Upper lobe of right lung (tissue), 1 donor: Measurements from ENCODE around the gene RUNX1. TPM values are rescaled to one million over a fixed set of nuclear protein-coding genes. Genes with fewer than 3 reads are reported as not detected.

Experiments used
- ATAC-seq: fragments of 200-7000 bp; cut with Tn5 transposase; one replicate; pipeline ENCODE4 v1.9.1; 2020; ENCODE audit warnings: mild to moderate bottlenecking, moderate library complexity
- DNase-seq: peaks from one replicate; pipeline ENCODE4 v3.0.0-alpha.2; 2020
- H3K27ac ChIP-seq: fragments of 200-600 bp; one replicate; pipeline ENCODE4 v1.8.0; 2022
- H3K27me3 ChIP-seq: fragments of 200-600 bp; one replicate; pipeline ENCODE4 v1.8.0; 2022; ENCODE audit warnings: mild to moderate bottlenecking
- H3K36me3 ChIP-seq: fragments of 200-600 bp; one replicate; pipeline ENCODE4 v1.8.0; 2022
- H3K4me1 ChIP-seq: fragments of 200-600 bp; one replicate; pipeline ENCODE4 v1.8.0; 2022
- H3K4me3 ChIP-seq: fragments of 200-600 bp; one replicate; pipeline ENCODE4 v1.8.0; 2022; ENCODE audit warnings: mild to moderate bottlenecking
- H3K9me3 ChIP-seq: fragments of 200-600 bp; one replicate; pipeline ENCODE4 v1.8.0; 2022
- CTCF ChIP-seq: fragments of 200-600 bp; IDR thresholded peaks from one replicate; pipeline ENCODE4 v1.8.0; 2022; ENCODE audit warnings: antibody characterized with exemption
- intact Hi-C: fragments of 100-400 bp; cut with DNase I; formaldehyde crosslinking; loops from one replicate; pipeline ENCODE4 v1.11.0; 2022
- total RNA-seq: library from RNA; stranded (reverse); fragmentation: NEBNext Ultra II Directional; extraction: Animal tissue kit (Norgen Biotek cat#: 25700); gene quantifications from one replicate; pipeline ENCODE4 v1.2.1, GENCODE V29; 2021
- donor health status: DM: no; HTN: yes; CAD: no; lungs with severe emphysema.

RUNX1 gene
- total RNA-seq, 1 donor from 2014 or later = 86.9 TPM

GRCh38 chr21:35041881-35042280 is 7.2 kb downstream of the RUNX1 start:
- Histone ChIP-seq H3K4me1 (peaks cover 10% of the 10 kb centered on the region), H3K4me3 (no peak overlapping the region)
- no peak for DNase-seq

GRCh38 chr21:35041122-35041521 is 8.0 kb downstream of the RUNX1 start:
- DNase-seq (no peak), ATAC-seq (no peak)
- no peaks in the 10 kb centered on the region for H3K27me3 ChIP-seq
- H3K4me3 ChIP-seq = no peak overlapping the region
- H3K27ac ChIP-seq = no peak overlapping the region
- no peak for TF ChIP-seq CTCF
- H3K36me3 ChIP-seq = no peaks in the 10 kb centered on the region
- peaks cover 6% of the 10 kb centered on the region for H3K4me1 ChIP-seq
- no peaks in the 10 kb centered on the region for H3K9me3 ChIP-seq
- intact Hi-C loops = no loop called here

More at GRCh38 chr21:35041881-35042280, 7.2 kb downstream of the RUNX1 start:
- no peaks in the 10 kb centered on the region for H3K9me3 ChIP-seq
- H3K27me3 ChIP-seq = no peaks in the 10 kb centered on the region
- no peaks in the 10 kb centered on the region for H3K36me3 ChIP-seq
- intact Hi-C loops = no loop called here
- no peak for TF ChIP-seq CTCF
- no peak for ATAC-seq
- H3K27ac ChIP-seq = no peak overlapping the region

GRCh38 chr21:35039595-35040289 is 9.4 kb downstream of the RUNX1 start:
- intact Hi-C loops = no loop called here
- Histone ChIP-seq H3K36me3 (no peaks in the 10 kb centered on the region), H3K4me1 (peaks cover 6% of the 10 kb centered on the region), H3K27me3 (no peaks in the 10 kb centered on the region), H3K4me3 (no peak overlapping the region), H3K9me3 (no peaks in the 10 kb centered on the region), H3K27ac (no peak overlapping the region)
- ATAC-seq (no peak), DNase-seq (no peak)
- no peak for TF ChIP-seq CTCF

- ATAC-seq = no peak
- intact Hi-C loops = no loop called here
Observed at GRCh38 chr21:35038772-35039319, 10.3 kb downstream of the RUNX1 start.

GRCh38 chr21:35037384-35037765 is 11.7 kb downstream of the RUNX1 start:
- no peak for ATAC-seq
- TF ChIP-seq CTCF = no peak

More at GRCh38 chr21:35038772-35039319, 10.3 kb downstream of the RUNX1 start:
- DNase-seq = no peak
- no peak overlapping the region for H3K27ac ChIP-seq
- H3K4me1 ChIP-seq = peaks cover 6% of the 10 kb centered on the region
- H3K27me3 ChIP-seq = no peaks in the 10 kb centered on the region
- no peaks in the 10 kb centered on the region for H3K9me3 ChIP-seq
- no peak overlapping the region for H3K4me3 ChIP-seq
- no peak for TF ChIP-seq CTCF
- no peaks in the 10 kb centered on the region for H3K36me3 ChIP-seq

More at GRCh38 chr21:35037384-35037765, 11.7 kb downstream of the RUNX1 start:
- H3K4me1 ChIP-seq = peaks cover 6% of the 10 kb centered on the region
- H3K27ac ChIP-seq = no peak overlapping the region
- intact Hi-C loops = no loop called here
- H3K9me3 ChIP-seq = no peaks in the 10 kb centered on the region
- H3K36me3 ChIP-seq = no peaks in the 10 kb centered on the region
- no peaks in the 10 kb centered on the region for H3K27me3 ChIP-seq
- DNase-seq = no peak
- H3K4me3 ChIP-seq = no peak overlapping the region
